IMR-90 (cell line): ENCODE measurements around the gene TBC1D22A. TPM values are rescaled to one million over a fixed set of nuclear protein-coding genes. Genes with fewer than 3 reads are reported as not detected.

Source experiments
- ATAC-seq: fragments of 200-7000 bp; cut with Tn5 transposase; 2 replicates; pipeline ENCODE4 v1.9.1; 2020; ENCODE audit warnings: low read depth, mild to moderate bottlenecking, moderate library complexity
- BruUV-seq: library from RNA; stranded (reverse); fragments of 400-500 nt; replicated peaks from 2 replicates; lab custom pipeline; 2021; lab: Mats Ljungman, UMichigan
- CTCF ChIA-PET: fragments of 300-600 bp; formaldehyde crosslinking; extraction: SDS; loops from one replicate; lab custom pipeline; 2021; ENCODE audit warnings: antibody characterized with exemption; lab: Yijun Ruan, JAX
- POLR2A ChIA-PET: fragments of 300-600 bp; sonication (Branson Sonifier 250); formaldehyde crosslinking; loops from one replicate; lab custom pipeline; 2022; ENCODE audit warnings: antibody characterized with exemption; ENCODE audit not compliant: unreplicated experiment; lab: Charles Lee
- DNase-seq: peaks from one replicate; pipeline ENCODE4 v3.0.0; 2013
- H2AFZ ChIP-seq: replicated peaks from 2 replicates; pipeline ENCODE3; 2013; ENCODE audit warnings: low read length, mild to moderate bottlenecking; ENCODE audit not compliant: poor library complexity
- H2AK5ac ChIP-seq: 2 replicates; pipeline ENCODE4 v1.6.1; 2013; ENCODE audit warnings: low read depth, low read length, inconsistent platforms
- H2AK9ac ChIP-seq: replicated peaks from 2 replicates; pipeline ENCODE3; 2013; ENCODE audit warnings: mild to moderate bottlenecking, low read depth, low read length, moderate library complexity; ENCODE audit not compliant: poor library complexity
- H2BK120ac ChIP-seq: 2 replicates; pipeline ENCODE4 v1.6.1; 2013; ENCODE audit warnings: low read depth, low read length, inconsistent platforms
- H2BK15ac ChIP-seq: 3 replicates; pipeline ENCODE4 v1.6.1; 2013; ENCODE audit warnings: low read depth, low read length, inconsistent platforms
- H2BK20ac ChIP-seq: 2 replicates; pipeline ENCODE4 v1.6.1; 2013; ENCODE audit warnings: low read depth, mild to moderate bottlenecking, inconsistent platforms, low read length, moderate library complexity
- H2BK5ac ChIP-seq: 2 replicates; pipeline ENCODE4 v1.6.1; 2013; ENCODE audit warnings: mild to moderate bottlenecking, low read depth, low read length, inconsistent platforms; ENCODE audit not compliant: poor library complexity, severe bottlenecking
- H3K14ac ChIP-seq: replicated peaks from 2 replicates; pipeline ENCODE4 v1.6.1; 2013; ENCODE audit warnings: low read depth, low read length, inconsistent platforms
- H3K18ac ChIP-seq: 2 replicates; pipeline ENCODE4 v1.6.1; 2013; ENCODE audit warnings: low read depth, low read length, control low read depth
- H3K23ac ChIP-seq: 2 replicates; pipeline ENCODE4 v1.6.1; 2013; ENCODE audit warnings: low read depth, low read length, inconsistent platforms
- H3K27ac ChIP-seq: 2 replicates; pipeline ENCODE4 v1.5.1; 2013; ENCODE audit warnings: mild to moderate bottlenecking, control low read depth, low read length; ENCODE audit not compliant: insufficient read depth
- H3K27me3 ChIP-seq: 2 replicates; pipeline ENCODE4 v1.6.1; 2013; ENCODE audit warnings: low read length; ENCODE audit not compliant: control insufficient read depth, insufficient read depth
- H3K36me3 ChIP-seq: 2 replicates; pipeline ENCODE4 v1.6.1; 2013; ENCODE audit warnings: low read length, mixed read lengths; ENCODE audit not compliant: control insufficient read depth, insufficient read depth
- H3K4ac ChIP-seq: 2 replicates; pipeline ENCODE4 v1.6.1; 2013; ENCODE audit warnings: low read depth, low read length, inconsistent platforms
- H3K4me1 ChIP-seq: 2 replicates; pipeline ENCODE4 v1.6.1; 2013; ENCODE audit warnings: low read length, mixed read lengths; ENCODE audit not compliant: control insufficient read depth, insufficient read depth
- H3K4me2 ChIP-seq: 2 replicates; pipeline ENCODE4 v1.6.1; 2013; ENCODE audit warnings: low read depth, mild to moderate bottlenecking, control low read depth, low read length, moderate library complexity
- H3K4me3 ChIP-seq: 2 replicates; pipeline ENCODE4 v1.5.1; 2013; ENCODE audit warnings: low read depth, mild to moderate bottlenecking, control low read depth, low read length, moderate library complexity; ENCODE audit not compliant: insufficient read depth
- H3K56ac ChIP-seq: 2 replicates; pipeline ENCODE4 v1.6.1; 2013; ENCODE audit warnings: low read length, inconsistent platforms; ENCODE audit not compliant: insufficient read depth; ENCODE audit errors: extremely low read depth
- H3K79me1 ChIP-seq, 2 experiments: 2 replicates each; pipeline ENCODE4 v1.6.1; 2013; ENCODE audit warnings: low read length in 2 of 2, inconsistent platforms in 1 of 2, low read depth in 1 of 2
- H3K9ac ChIP-seq: 2 replicates; pipeline ENCODE4 v1.6.1; 2013; ENCODE audit warnings: low read depth, low read length, control low read depth
- H3K9me1 ChIP-seq: 2 replicates; pipeline ENCODE4 v1.6.1; 2013; ENCODE audit warnings: low read length, inconsistent platforms; ENCODE audit not compliant: insufficient read depth
- H3K9me3 ChIP-seq: 2 replicates; pipeline ENCODE4 v1.6.1; 2013; ENCODE audit warnings: low read length; ENCODE audit not compliant: control insufficient read depth, insufficient read depth
- H4K20me1 ChIP-seq: 2 replicates; pipeline ENCODE4 v1.6.1; 2013; ENCODE audit warnings: low read length, inconsistent platforms; ENCODE audit not compliant: insufficient read depth
- H4K5ac ChIP-seq: 2 replicates; pipeline ENCODE4 v1.6.1; 2013; ENCODE audit warnings: mild to moderate bottlenecking, low read depth, low read length, control low read depth
- H4K8ac ChIP-seq, 2 experiments: 2 replicates each; pipeline ENCODE4 v1.6.1; 2013; ENCODE audit warnings: low read depth in 2 of 2, low read length in 2 of 2, control low read depth in 1 of 2, inconsistent platforms in 1 of 2
- H4K91ac ChIP-seq: 2 replicates; pipeline ENCODE4 v1.6.1; 2013; ENCODE audit warnings: low read depth, low read length, inconsistent platforms; ENCODE audit not compliant: insufficient read depth
- BHLHE40 ChIP-seq: fragments of 150-350 bp; IDR thresholded peaks from 2 replicates; pipeline ENCODE4 v1.6.1; 2016; ENCODE audit warnings: mild to moderate bottlenecking, low read depth, low read length
- CEBPB ChIP-seq: IDR thresholded peaks from 2 replicates; pipeline ENCODE4 v1.6.1; 2012; ENCODE audit warnings: low read depth, low read length, improper control_type of control experiment
- CHD1 ChIP-seq: IDR thresholded peaks from 2 replicates; pipeline ENCODE4 v1.6.1; 2012; ENCODE audit warnings: low read depth, low read length, improper control_type of control experiment
- FOS ChIP-seq: fragments of 150-350 bp; IDR thresholded peaks from 2 replicates; pipeline ENCODE4 v1.6.1; 2016; ENCODE audit warnings: low read depth, low read length
- MAFK ChIP-seq: IDR thresholded peaks from 2 replicates; pipeline ENCODE4 v1.6.1; 2012; ENCODE audit warnings: low read depth, low read length, improper control_type of control experiment
- MAZ ChIP-seq: IDR thresholded peaks from 2 replicates; pipeline ENCODE4 v1.6.1; 2012; ENCODE audit warnings: low read depth, mild to moderate bottlenecking, low read length, improper control_type of control experiment, moderate library complexity, borderline replicate concordance
- MXI1 ChIP-seq: IDR thresholded peaks from 2 replicates; pipeline ENCODE4 v1.6.1; 2012; ENCODE audit warnings: low read depth, mild to moderate bottlenecking, low read length, moderate library complexity, borderline replicate concordance
- NFE2L2 ChIP-seq: fragments of 150-350 bp; IDR thresholded peaks from 2 replicates; pipeline ENCODE4 v1.6.1; 2016; ENCODE audit warnings: low read depth, mild to moderate bottlenecking, low read length
- POLR2A ChIP-seq: IDR thresholded peaks from 2 replicates; pipeline ENCODE4 v1.6.1; 2012; ENCODE audit warnings: mild to moderate bottlenecking, low read depth, low read length
- RAD21 ChIP-seq: IDR thresholded peaks from 2 replicates; pipeline ENCODE4 v1.6.1; 2012; ENCODE audit warnings: low read length, improper control_type of control experiment
- RCOR1 ChIP-seq: IDR thresholded peaks from 2 replicates; pipeline ENCODE4 v1.6.1; 2012; ENCODE audit warnings: mild to moderate bottlenecking, low read length, improper control_type of control experiment; ENCODE audit not compliant: insufficient replicate concordance
- RFX5 ChIP-seq: IDR thresholded peaks from 2 replicates; pipeline ENCODE4 v1.8.0; 2012; ENCODE audit warnings: low read depth, mild to moderate bottlenecking, low read length, moderate library complexity
- SMC3 ChIP-seq: fragments of 150-350 bp; IDR thresholded peaks from 2 replicates; pipeline ENCODE4 v1.6.1; 2016; ENCODE audit warnings: low read depth, mild to moderate bottlenecking, antibody characterized with exemption, low read length, moderate library complexity
- WGBS, 2 experiments: methylation state at CpG; one replicate each; pipeline versions ENCODE4 v1.1.5 to v1.1.7; 2013; ENCODE audit warnings: missing lambda C conversion rate in 2 of 2; ENCODE audit not compliant: insufficient read length in 1 of 2; ENCODE audit errors: extremely low coverage in 2 of 2; 5-methylcytosine and 5-hydroxymethylcytosine counted together
- dilution Hi-C: fragments of 300-500 bp; cut with HindIII; formaldehyde crosslinking; loops from one replicate; pipeline ENCODE4 v1.14.3; 2018; ENCODE audit warnings: low sequenced_read_pairs; ENCODE audit not compliant: unreplicated experiment
- in situ Hi-C: fragments of 300-500 bp; cut with MboI; formaldehyde crosslinking; loops from 3 replicates; pipeline ENCODE4 v1.14.3; 2019; ENCODE audit warnings: low sequenced_read_pairs, inconsistent platforms, mixed read lengths
- intact Hi-C: fragments of 100-400 bp; cut with micrococcal nuclease; formaldehyde crosslinking; loops from 2 replicates; pipeline ENCODE4 v1.10.0; 2022
- polyA plus RNA-seq, 3 experiments: library from polyadenylated mRNA; depleted of rRNA; stranded (reverse); fragments of >200 nt; gene quantifications; 2 replicates each; pipeline ENCODE4 v1.2.3, GENCODE V29; 2012; ENCODE audit warnings: low replicate concordance in 1 of 3
- total RNA-seq: library from RNA; depleted of rRNA; stranded (reverse); fragments of >200 nt; gene quantifications from 2 replicates; pipeline ENCODE4 v1.2.3, GENCODE V29; 2012
- TF ChIP-seq, protein P1 (sequence below): fragments of 150-350 bp; IDR thresholded peaks from 2 replicates; pipeline ENCODE4 v1.6.1; 2017; ENCODE audit warnings: mild to moderate bottlenecking, antibody characterized with exemption, low read length, low read depth
- TF ChIP-seq, protein P2 (sequence below): fragments of 150-350 bp; IDR thresholded peaks from 2 replicates; pipeline ENCODE4 v1.6.1; 2016; ENCODE audit warnings: low read depth, mild to moderate bottlenecking, low read length, moderate library complexity, borderline replicate concordance
- TF ChIP-seq, protein P3 (sequence below): conservative IDR thresholded peaks from 2 replicates; pipeline ENCODE4 v1.5.1; 2012; ENCODE audit warnings: mild to moderate bottlenecking, low read depth, low read length, improper control_type of control experiment

The TBC1D22A gene
- total and polyA plus RNA-seq, 2 of the 4 experiments (the other 2 are of a cell fraction): 9.0 to 16.7 TPM

DNA sequence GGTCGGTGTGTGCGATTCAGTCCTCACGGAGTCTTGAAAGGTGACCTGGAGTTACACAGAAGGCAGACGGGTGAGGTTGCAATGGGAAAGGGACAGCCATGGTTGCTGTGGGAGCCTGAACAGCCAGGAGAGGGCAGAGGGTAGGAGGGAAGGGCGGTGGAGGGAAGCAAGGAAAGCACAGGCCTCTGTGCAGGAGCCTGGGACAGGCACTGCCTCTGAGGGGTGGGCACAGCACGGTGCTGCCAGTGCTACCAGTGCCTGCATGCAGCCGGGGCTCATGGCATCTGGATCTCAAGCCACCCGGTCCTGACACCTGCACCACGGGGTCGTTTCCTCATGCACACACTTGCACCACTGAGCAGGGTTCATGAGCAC lies 401.0 kb downstream of the TBC1D22A start:
- Histone ChIP-seq H2AK9ac (no peak overlapping the region), H3K4me1 (peaks cover 2% of the 10 kb centered on the region; the same call in 1 of the 2 replicates), H3K9me1 (peaks cover 11% of the 10 kb centered on the region), H2BK15ac (no peak overlapping the region), H3K23ac (no peak overlapping the region), H2BK5ac (no peak overlapping the region), H3K27me3 (no peaks in the 10 kb centered on the region), H4K8ac (no peak overlapping the region), H3K36me3 (peaks cover 5% of the 10 kb centered on the region; the same call in 1 of the 2 replicates), H3K18ac (no peak overlapping the region), H2BK120ac (no peak overlapping the region), H3K4me3 (no peak overlapping the region), H3K9ac (no peak overlapping the region), H2AK5ac (no peak overlapping the region), H3K56ac (no peak overlapping the region), H3K4ac (no peak overlapping the region), H3K14ac (no peak overlapping the region), H3K4me2 (no peak overlapping the region), H4K91ac (no peak overlapping the region), H3K27ac (no peak overlapping the region), H4K20me1 (no peaks in the 10 kb centered on the region; the same call in 1 of the 2 replicates), H2BK20ac (no peak overlapping the region), H4K5ac (no peak overlapping the region), H3K79me1 (no peaks in the 10 kb centered on the region; a peak in 1 of 4 replicates), H2AFZ (no peak overlapping the region), H3K9me3 (no peaks in the 10 kb centered on the region)
- ATAC-seq (no peak), DNase-seq (no peak)
- POLR2A ChIA-PET: no interaction called here
- WGBS, 2 experiments: 85% methylated on average over 9 of the region's 10 CpGs; no CpG with 5 or more reads in 1 of the 2 experiments
- CTCF ChIA-PET: no interaction called here
- in situ Hi-C loops (no loop called here), intact Hi-C loops (no loop called here), dilution Hi-C loops (no loop called here)
- no TSS peak for BruUV-seq
- TF ChIP-seq MAZ (no peak), MAFK (no peak), FOS (no peak), MXI1 (no peak), NFE2L2 (no peak), RFX5 (no peak), SMC3 (no peak), POLR2A (no peak), CHD1 (no peak), RCOR1 (no peak), CEBPB (no peak), RAD21 (no peak), BHLHE40 (no peak)
- TF ChIP-seq, protein P1, sequence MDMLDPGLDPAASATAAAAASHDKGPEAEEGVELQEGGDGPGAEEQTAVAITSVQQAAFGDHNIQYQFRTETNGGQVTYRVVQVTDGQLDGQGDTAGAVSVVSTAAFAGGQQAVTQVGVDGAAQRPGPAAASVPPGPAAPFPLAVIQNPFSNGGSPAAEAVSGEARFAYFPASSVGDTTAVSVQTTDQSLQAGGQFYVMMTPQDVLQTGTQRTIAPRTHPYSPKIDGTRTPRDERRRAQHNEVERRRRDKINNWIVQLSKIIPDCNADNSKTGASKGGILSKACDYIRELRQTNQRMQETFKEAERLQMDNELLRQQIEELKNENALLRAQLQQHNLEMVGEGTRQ: no peak
- TF ChIP-seq, protein P2, sequence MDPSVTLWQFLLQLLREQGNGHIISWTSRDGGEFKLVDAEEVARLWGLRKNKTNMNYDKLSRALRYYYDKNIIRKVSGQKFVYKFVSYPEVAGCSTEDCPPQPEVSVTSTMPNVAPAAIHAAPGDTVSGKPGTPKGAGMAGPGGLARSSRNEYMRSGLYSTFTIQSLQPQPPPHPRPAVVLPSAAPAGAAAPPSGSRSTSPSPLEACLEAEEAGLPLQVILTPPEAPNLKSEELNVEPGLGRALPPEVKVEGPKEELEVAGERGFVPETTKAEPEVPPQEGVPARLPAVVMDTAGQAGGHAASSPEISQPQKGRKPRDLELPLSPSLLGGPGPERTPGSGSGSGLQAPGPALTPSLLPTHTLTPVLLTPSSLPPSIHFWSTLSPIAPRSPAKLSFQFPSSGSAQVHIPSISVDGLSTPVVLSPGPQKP: no peak
- TF ChIP-seq, protein P3, sequence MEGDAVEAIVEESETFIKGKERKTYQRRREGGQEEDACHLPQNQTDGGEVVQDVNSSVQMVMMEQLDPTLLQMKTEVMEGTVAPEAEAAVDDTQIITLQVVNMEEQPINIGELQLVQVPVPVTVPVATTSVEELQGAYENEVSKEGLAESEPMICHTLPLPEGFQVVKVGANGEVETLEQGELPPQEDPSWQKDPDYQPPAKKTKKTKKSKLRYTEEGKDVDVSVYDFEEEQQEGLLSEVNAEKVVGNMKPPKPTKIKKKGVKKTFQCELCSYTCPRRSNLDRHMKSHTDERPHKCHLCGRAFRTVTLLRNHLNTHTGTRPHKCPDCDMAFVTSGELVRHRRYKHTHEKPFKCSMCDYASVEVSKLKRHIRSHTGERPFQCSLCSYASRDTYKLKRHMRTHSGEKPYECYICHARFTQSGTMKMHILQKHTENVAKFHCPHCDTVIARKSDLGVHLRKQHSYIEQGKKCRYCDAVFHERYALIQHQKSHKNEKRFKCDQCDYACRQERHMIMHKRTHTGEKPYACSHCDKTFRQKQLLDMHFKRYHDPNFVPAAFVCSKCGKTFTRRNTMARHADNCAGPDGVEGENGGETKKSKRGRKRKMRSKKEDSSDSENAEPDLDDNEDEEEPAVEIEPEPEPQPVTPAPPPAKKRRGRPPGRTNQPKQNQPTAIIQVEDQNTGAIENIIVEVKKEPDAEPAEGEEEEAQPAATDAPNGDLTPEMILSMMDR: no peak
